HL-60 (cell line): ENCODE data around the gene HMGB1.
"Not testable (repeated sequence)": the region's sequence is repeated elsewhere in the genome, so short reads cannot be mapped to it uniquely, and the experiment has no call there.

Experiments used
- DNase-seq, 2 experiments: peaks; one replicate each; pipeline ENCODE4 v3.0.0-alpha.2; 2010 to 2020; ENCODE audit warnings: low read depth in 1 of 2, low spot score in 1 of 2
- H3K27ac ChIP-seq: fragments of 250-450 bp; sonication (Bioruptor Pico); replicated peaks from 2 replicates; pipeline ENCODE4 v1.5.1; 2020; ENCODE audit warnings: mild to moderate bottlenecking, moderate library complexity
- H3K27me3 ChIP-seq: fragments of 250-450 bp; sonication (Bioruptor Pico); 2 replicates; pipeline ENCODE4 v1.5.1; 2021; ENCODE audit warnings: mild to moderate bottlenecking, moderate library complexity; ENCODE audit not compliant: insufficient read depth, poor library complexity, severe bottlenecking
- H3K4me3 ChIP-seq: replicated peaks from 2 replicates; pipeline ENCODE4 v1.5.1; 2011; ENCODE audit warnings: mild to moderate bottlenecking, control low read depth, low read length; ENCODE audit not compliant: insufficient read depth
- GABPA ChIP-seq: IDR thresholded peaks from 2 replicates; pipeline ENCODE4 v1.6.1; 2012; ENCODE audit warnings: low read depth
- POLR2AphosphoS5 ChIP-seq: IDR thresholded peaks from 2 replicates; pipeline ENCODE4 v1.6.1; 2012; ENCODE audit warnings: low read depth
- SPI1 ChIP-seq: IDR thresholded peaks from 2 replicates; pipeline ENCODE4 v1.6.1; 2012; ENCODE audit warnings: low read depth, mild to moderate bottlenecking, borderline replicate concordance
- TF ChIP-seq, protein P1 (sequence below): IDR thresholded peaks from one replicate; pipeline ENCODE4 v1.5.1; 2011; ENCODE audit warnings: low read length, control low read depth, inconsistent platforms; ENCODE audit not compliant: insufficient read depth
- TF ChIP-seq, protein P2 (sequence below): IDR thresholded peaks from 2 replicates; pipeline ENCODE4 v1.6.1; 2012; ENCODE audit warnings: low read depth; ENCODE audit not compliant: insufficient replicate concordance

Gene HMGB1

GRCh38 chr13:30448441-30448840, 17.3 kb downstream of the HMGB1 start:
- Histone ChIP-seq H3K27ac (no peak overlapping the region), H3K27me3 (no peaks in the 10 kb centered on the region), H3K4me3 (no peak overlapping the region)
- TF ChIP-seq GABPA: no peak
- TF ChIP-seq SPI1: no peak
- TF ChIP-seq, protein P1, sequence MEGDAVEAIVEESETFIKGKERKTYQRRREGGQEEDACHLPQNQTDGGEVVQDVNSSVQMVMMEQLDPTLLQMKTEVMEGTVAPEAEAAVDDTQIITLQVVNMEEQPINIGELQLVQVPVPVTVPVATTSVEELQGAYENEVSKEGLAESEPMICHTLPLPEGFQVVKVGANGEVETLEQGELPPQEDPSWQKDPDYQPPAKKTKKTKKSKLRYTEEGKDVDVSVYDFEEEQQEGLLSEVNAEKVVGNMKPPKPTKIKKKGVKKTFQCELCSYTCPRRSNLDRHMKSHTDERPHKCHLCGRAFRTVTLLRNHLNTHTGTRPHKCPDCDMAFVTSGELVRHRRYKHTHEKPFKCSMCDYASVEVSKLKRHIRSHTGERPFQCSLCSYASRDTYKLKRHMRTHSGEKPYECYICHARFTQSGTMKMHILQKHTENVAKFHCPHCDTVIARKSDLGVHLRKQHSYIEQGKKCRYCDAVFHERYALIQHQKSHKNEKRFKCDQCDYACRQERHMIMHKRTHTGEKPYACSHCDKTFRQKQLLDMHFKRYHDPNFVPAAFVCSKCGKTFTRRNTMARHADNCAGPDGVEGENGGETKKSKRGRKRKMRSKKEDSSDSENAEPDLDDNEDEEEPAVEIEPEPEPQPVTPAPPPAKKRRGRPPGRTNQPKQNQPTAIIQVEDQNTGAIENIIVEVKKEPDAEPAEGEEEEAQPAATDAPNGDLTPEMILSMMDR: no peak
- TF ChIP-seq, protein P2, sequence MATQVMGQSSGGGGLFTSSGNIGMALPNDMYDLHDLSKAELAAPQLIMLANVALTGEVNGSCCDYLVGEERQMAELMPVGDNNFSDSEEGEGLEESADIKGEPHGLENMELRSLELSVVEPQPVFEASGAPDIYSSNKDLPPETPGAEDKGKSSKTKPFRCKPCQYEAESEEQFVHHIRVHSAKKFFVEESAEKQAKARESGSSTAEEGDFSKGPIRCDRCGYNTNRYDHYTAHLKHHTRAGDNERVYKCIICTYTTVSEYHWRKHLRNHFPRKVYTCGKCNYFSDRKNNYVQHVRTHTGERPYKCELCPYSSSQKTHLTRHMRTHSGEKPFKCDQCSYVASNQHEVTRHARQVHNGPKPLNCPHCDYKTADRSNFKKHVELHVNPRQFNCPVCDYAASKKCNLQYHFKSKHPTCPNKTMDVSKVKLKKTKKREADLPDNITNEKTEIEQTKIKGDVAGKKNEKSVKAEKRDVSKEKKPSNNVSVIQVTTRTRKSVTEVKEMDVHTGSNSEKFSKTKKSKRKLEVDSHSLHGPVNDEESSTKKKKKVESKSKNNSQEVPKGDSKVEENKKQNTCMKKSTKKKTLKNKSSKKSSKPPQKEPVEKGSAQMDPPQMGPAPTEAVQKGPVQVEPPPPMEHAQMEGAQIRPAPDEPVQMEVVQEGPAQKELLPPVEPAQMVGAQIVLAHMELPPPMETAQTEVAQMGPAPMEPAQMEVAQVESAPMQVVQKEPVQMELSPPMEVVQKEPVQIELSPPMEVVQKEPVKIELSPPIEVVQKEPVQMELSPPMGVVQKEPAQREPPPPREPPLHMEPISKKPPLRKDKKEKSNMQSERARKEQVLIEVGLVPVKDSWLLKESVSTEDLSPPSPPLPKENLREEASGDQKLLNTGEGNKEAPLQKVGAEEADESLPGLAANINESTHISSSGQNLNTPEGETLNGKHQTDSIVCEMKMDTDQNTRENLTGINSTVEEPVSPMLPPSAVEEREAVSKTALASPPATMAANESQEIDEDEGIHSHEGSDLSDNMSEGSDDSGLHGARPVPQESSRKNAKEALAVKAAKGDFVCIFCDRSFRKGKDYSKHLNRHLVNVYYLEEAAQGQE: no peak
- no peak for TF ChIP-seq POLR2AphosphoS5
- no peak for DNase-seq

DNA sequence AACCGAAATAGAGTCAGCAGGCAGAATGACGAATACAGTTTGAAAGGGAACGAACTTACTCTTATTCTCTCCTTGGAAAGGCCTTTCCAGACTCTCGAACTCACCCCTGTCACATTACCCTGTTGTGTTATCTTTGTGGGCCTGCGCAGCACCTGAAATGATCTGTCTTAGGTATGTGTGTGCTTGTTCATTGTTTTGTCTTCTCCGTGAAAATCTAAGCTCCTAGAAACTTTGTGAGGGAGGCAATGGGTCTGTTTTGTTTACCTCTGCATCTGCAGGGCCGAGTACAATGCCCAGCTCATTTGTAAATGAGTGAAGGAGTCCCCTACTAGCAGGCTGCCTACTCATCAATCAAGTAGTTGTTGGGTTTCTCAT, 19.6 kb downstream of the HMGB1 start:
- no peak for TF ChIP-seq SPI1
- TF ChIP-seq, protein P2: no peak
- TF ChIP-seq GABPA: no peak
- TF ChIP-seq, protein P1: no peak
- TF ChIP-seq POLR2AphosphoS5: no peak
- Histone ChIP-seq H3K27ac (no peak overlapping the region), H3K27me3 (no peaks in the 10 kb centered on the region), H3K4me3 (no peak overlapping the region)
- DNase-seq: no peak

- Histone ChIP-seq H3K4me3 (no peak overlapping the region), H3K27me3 (no peaks in the 10 kb centered on the region), H3K27ac (no peak overlapping the region)
- TF ChIP-seq POLR2AphosphoS5 (no peak), GABPA (no peak), SPI1 (no peak)
- TF ChIP-seq, protein P1: no peak
- TF ChIP-seq, protein P2: no peak
- no peak for DNase-seq
These were observed 21.8 kb downstream of the HMGB1 start for GRCh38 chr13:30443957-30444404.

DNA sequence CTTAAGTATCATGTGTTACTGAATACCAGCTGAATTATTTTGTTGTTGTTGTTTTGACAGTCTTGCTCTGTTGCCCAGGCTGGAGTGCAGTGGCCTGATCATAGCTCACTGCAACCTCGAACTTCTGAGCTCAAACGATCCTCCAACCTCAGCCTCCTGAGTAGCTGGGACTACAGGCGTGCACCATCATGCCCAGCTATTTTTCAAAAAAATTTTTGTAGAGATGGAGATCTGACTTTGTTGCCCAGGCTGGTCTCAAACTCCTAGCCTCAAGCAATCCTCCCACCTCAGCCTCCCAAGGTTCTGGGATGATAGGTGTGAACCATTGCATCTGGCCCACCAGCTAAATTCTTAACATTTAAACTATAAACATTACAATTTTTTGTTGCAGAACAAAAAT, 22.2 kb downstream of the HMGB1 start:
- H3K4me3 ChIP-seq, DNase-seq, H3K27ac ChIP-seq, H3K27me3 ChIP-seq: not testable (repeated sequence)
